GM10248 (cell line): ENCODE data around the gene ARHGAP30.
A peak's percentile ranks its signal among the peaks of the same experiment; 100 is the strongest.
"Not testable (repeated sequence)": the region's sequence is repeated elsewhere in the genome, so short reads cannot be mapped to it uniquely, and the experiment has no call there.

Experiments used
- CTCF ChIA-PET: fragments of 300-600 bp; sonication (Branson Sonifier 250); formaldehyde crosslinking; extraction: SDS; loops from one replicate; lab custom pipeline; 2021; ENCODE audit warnings: antibody characterized with exemption; lab: Yijun Ruan, JAX
- POLR2A ChIA-PET: fragments of 350-650 bp; sonication (Branson Sonifier 250); formaldehyde crosslinking; extraction: SDS; loops from one replicate; lab custom pipeline; 2020; ENCODE audit warnings: antibody characterized with exemption; lab: Yijun Ruan, JAX
- DNase-seq: peaks from one replicate; pipeline ENCODE4 v3.0.0; 2012; ENCODE audit errors: extremely low spot score
- CTCF ChIP-seq: IDR thresholded peaks from 2 replicates; pipeline ENCODE4 v1.5.1; 2012; ENCODE audit warnings: mild to moderate bottlenecking, low read depth; ENCODE audit errors: extremely low read depth, missing control alignments, control extremely low read depth

Gene ARHGAP30

GRCh38 chr1:161020509-161021164 is 49.1 kb downstream of the ARHGAP30 start, which contains the start of gene F11R:
F11R (minus strand) TSS chr1:161021152; CDS start chr1:161021073, 79 bp downstream.
- CTCF ChIA-PET: interaction anchor here (0.8 to 1.9 kb wide), 11 partner anchors 10 to 114 kb away, joined by 3 to 11 read pairs (median 4); partner anchors contain the start of gene TSTD1
- TF ChIP-seq CTCF: no peak
- POLR2A ChIA-PET: interaction anchor here (0.5 to 2.3 kb wide), 11 partner anchors 11 to 343 kb away, joined by 3 to 13 read pairs (median 4); partner anchors contain the start of genes TSTD1 and USF1
- DNase-seq: peak; percentile 62

- POLR2A ChIA-PET: interaction anchor here (0.5 to 2.3 kb wide), 5 partner anchors 10 to 295 kb away, joined by 3 to 13 read pairs (median 4); partner anchors contain the start of genes TSTD1 and USF1
- no peak for DNase-seq
- CTCF ChIA-PET: interaction anchor here (0.9 to 1.9 kb wide), 8 partner anchors 11 to 293 kb away, joined by 3 to 11 read pairs (median 4); no protein-coding TSS in a partner anchor
- no peak for TF ChIP-seq CTCF
Observed at GRCh38 chr1:161019751-161020495, 49.8 kb downstream of the ARHGAP30 start.

- ChIA-PET POLR2A (interaction anchor here (0.6 to 0.7 kb wide), 2 partner anchors 21 to 85 kb away, joined by 4 to 5 read pairs; no protein-coding TSS in a partner anchor), CTCF (interaction anchor here (0.9 to 2.2 kb wide), 6 partner anchors 8 to 292 kb away, joined by 3 to 9 read pairs (median 4); no protein-coding TSS in a partner anchor)
- DNase-seq: not testable (repeated sequence)
Observed at GRCh38 chr1:161019111-161019660, 50.5 kb downstream of the ARHGAP30 start.

GRCh38 chr1:161018631-161018930 is 51.1 kb downstream of the ARHGAP30 start:
- no peak for TF ChIP-seq CTCF
- DNase-seq: no peak
- ChIA-PET CTCF (interaction anchor here (0.9 to 2.2 kb wide), 7 partner anchors 9 to 139 kb away, joined by 3 to 9 read pairs (median 3); no protein-coding TSS in a partner anchor), POLR2A (no interaction called here)

GRCh38 chr1:161017756-161018630 is 51.7 kb downstream of the ARHGAP30 start:
- ChIA-PET POLR2A (no interaction called here), CTCF (interaction anchor here (0.9 to 2.2 kb wide), 7 partner anchors 9 to 140 kb away, joined by 3 to 9 read pairs (median 3); no protein-coding TSS in a partner anchor)
- no peak for DNase-seq
- TF ChIP-seq CTCF: no peak

GRCh38 chr1:161017181-161017580 is 52.5 kb downstream of the ARHGAP30 start:
- POLR2A ChIA-PET, DNase-seq: not testable (repeated sequence)

GRCh38 chr1:161016683-161017082 is 53.0 kb downstream of the ARHGAP30 start:
- CTCF ChIA-PET, DNase-seq, POLR2A ChIA-PET: not testable (repeated sequence)

More at GRCh38 chr1:161017181-161017580, 52.5 kb downstream of the ARHGAP30 start:
- CTCF ChIA-PET: interaction anchor here (2.2 kb wide), 1 partner anchor 27 kb away, joined by 9 read pairs; no protein-coding TSS in a partner anchor
